ENCODE results near the gene CRMP1. TPM values are rescaled to one million over a fixed set of nuclear protein-coding genes. Genes with fewer than 3 reads are reported as not detected.

The CRMP1 gene
- total RNA-seq, 1 donor from 2014 or later, result 0.49 TPM

DNA sequence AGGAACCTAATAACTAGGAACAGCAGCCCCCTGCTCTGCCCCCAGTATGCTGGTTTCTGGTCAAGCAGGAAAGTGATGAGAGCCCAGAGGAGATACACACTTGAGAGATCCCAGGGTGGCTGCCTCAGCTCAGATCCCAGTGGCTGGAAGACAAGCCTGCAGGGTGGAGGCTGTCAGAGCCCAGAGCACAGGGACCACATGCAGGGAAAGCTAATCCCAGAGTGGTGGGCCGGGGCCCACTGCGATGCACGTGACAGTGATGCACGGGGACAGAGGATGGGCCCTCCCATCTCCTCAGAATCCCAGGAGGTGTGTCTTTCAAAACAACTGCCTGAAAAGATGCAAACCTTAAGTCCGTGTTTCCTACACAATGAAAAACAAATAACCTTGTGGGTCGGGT lies 29.1 kb upstream of the CRMP1 start:
- DNase-seq (ENCODE audit: low spot score) (no peak), ATAC-seq (no peak)
- intact Hi-C loops (cut with DNase I), result no loop called here

DNA sequence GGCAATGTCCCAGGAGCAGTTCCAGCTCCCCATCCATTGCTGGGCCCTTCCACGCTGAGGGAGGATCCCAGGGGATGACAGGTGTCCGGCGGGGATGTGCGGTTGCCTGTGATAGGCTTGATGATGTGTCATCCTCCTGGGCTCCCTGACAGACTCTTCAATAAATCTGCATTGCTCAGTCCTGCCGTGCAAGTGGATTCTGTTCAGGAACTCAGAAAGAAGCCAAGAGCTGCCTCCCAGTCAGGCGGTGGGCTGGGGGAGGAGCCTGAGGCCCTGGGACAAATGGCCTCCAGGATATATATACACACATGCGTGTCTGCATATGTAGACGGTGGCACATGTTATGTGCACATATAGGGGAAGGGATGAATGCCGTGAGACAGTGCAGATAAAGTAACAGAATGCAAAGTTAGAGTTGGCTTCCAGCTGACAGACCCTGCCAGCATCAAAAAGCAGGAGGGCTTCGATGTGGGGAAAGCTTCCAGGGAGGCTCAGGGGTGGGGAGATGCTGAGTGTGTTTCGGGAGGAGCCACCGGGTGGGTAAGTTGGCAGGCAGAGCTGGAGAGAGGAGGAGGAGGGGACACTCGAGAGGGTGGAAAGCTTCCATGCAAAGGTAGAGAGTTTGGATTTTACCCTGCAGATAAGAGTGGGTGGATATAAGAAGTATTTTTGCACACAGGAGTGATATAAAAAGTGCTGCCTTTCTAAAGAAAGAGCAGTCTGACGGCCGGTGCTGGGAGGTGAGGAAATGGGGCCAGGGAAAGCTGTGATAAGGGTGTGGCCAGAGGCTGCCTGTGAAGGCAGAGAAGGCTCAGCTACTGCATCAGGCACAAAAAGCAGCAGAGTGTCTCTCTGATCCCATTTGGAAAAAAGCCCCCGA lies 28.5 kb upstream of the CRMP1 start:
- intact Hi-C loops (cut with DNase I), result no loop called here
- ATAC-seq (no peak), DNase-seq (ENCODE audit: low spot score) (no peak)

DNA sequence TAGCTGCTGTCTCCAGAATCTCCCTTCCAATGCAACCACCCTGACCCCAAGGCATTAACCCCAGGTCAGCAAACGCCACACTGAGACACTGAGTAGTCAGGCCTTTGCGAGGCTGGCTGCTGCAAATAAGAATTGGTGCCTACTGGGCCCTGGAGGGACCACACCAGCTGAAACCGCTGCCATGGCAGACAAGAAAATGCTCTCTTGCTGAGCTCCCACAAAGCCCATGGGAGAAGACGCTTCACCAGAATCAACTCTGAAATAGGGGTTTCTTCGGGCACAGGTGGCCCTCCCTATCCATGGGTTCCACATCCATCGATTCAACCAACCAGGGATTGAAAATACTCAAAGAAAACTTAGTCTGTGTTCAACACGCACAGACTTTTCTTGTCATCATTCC lies 26.7 kb upstream of the CRMP1 start:
- intact Hi-C loops (cut with DNase I), result no loop called here
- no peak for ATAC-seq
- DNase-seq (ENCODE audit: low spot score), result no peak

DNA sequence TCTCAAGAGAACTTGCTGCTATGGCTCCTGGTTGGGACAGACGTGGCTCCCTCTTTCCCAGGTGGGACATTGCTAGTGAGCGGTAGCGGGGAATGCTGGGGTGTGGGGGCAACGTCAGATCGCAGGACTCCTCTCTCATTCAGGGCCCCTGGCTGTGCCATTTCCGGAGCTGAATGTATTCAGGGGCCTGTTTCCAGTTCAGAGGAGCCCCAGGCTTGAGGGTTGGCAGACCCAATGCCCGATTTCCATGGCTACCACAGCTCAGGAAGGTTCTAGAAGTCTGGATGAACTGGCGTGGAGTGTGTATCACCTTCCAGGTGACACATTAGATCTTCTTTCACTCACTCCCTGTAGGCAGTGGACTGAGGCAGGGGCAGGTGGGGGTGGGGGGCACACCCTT lies 26.2 kb upstream of the CRMP1 start:
- intact Hi-C loops (cut with DNase I), result no loop called here
- DNase-seq (ENCODE audit: low spot score), result no peak
- ATAC-seq, result no peak

DNA sequence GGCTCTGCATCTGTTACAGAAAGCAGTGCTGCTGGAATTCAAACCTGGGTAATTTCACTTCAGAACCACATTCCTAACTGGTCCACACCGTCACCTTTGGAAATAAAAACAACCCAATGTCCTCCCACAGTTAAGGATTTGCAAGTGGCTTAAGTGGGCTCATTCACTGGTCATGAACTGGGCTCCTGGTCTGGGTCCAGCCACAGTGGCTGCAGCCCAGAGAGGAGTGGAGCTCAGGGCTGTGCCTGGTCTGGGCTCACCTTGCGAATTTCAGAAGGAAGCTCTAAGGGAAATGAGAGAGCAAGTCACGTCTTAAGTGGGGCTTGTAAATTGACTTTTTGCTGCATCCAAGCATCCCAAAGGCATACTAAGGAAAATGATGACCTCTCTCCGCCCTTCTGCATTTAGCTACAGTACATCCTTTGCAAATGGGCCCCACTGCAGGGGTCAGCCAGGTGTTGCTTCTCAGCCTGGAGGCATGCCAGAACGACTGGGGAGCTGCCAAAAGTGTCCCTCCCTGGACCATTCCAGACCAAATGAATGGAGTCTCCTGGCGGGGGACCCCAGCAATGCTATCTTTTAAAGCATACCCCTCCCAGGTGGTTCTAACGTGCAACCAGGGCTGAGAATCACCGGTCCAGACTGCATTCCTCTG lies 25.6 kb upstream of the CRMP1 start:
- intact Hi-C loops (cut with DNase I), result no loop called here
- ATAC-seq (no peak), DNase-seq (ENCODE audit: low spot score) (no peak)

DNA sequence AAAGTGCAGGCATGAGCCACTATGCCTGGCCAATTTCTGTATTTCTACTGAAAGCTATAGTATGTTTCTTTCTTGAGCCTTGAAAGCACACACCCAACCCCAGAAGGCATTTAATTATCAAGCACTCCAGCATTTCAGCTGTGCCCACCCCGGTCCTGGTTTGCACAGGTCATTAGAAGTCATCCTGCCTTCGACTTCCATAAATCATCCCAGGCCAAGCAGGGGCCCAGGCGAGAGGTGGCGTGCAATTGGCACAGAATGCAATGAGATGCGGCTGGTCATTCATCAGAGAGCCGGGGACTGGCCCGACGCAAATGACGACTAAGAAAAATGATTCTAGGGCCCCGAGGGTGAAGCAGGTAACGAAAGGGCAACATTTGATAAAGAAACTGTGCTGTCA lies 24.8 kb upstream of the CRMP1 start:
- intact Hi-C loops (cut with DNase I), result no loop called here
- no peak for ATAC-seq
- no peak for DNase-seq (ENCODE audit: low spot score)

DNA sequence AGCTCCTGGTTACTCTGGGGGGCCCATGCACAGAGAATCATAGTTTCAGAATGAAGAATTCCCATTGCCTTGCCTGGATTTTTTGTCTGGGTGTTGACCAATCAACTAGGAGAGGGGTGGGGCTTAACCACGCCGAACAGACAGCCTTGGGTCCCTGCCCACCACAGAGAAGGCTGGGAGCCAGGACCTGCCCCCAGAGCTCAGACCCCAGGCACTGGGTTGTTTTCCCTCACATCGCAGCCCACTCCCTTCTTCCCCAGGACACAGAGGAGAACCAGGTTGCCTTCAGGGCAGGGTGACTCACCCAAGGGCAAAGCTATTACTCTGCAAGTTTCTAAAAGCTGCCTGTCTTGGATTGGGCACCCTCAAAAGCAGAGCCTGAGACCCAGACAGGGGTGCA lies 23.3 kb upstream of the CRMP1 start:
- no peak for ATAC-seq
- DNase-seq (ENCODE audit: low spot score), result no peak
- intact Hi-C loops (cut with DNase I), result no loop called here

DNA sequence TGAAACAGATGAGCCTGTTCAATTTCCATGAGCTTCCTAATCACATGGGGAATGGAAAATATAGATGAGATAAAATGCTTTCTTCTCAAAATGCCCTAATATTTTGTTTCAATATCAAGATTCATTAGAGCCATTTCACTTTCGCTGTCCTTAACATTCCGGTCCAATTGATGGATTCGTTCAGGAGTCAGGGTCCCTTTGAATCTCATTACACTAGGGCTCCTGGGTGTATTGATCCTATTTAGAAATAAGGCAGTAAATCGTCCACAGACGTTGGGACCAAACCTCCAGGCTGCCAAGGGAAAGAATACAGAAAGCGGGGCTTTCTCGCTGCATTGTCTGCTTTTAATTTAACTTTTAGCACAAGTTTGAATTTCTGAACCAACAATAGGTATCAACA lies 20.6 kb upstream of the CRMP1 start:
- no peak for ATAC-seq
- intact Hi-C loops (cut with DNase I), result no loop called here
- DNase-seq (ENCODE audit: low spot score), result no peak

DNA sequence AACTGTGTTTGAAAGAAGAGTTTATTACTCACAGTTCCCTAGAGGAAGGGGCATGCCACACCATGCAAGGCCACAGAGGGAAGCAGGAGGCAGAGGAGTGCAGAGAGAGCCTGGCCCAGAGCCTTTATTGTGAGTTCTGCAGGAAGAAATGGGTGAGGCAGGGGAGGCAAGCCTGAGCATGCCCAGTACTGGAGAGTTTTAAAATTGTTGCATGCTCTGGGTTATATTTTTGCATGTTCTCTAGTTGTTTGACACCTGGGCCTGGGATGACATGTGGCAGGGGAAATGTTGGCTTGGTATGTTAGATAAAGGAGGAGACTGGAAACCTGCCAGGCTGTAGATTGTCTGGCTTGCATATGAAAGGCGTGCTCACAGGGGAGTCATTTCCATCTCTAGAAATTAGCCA lies 19.7 kb upstream of the CRMP1 start:
- ATAC-seq, result no peak
- DNase-seq (ENCODE audit: low spot score), result no peak

DNA sequence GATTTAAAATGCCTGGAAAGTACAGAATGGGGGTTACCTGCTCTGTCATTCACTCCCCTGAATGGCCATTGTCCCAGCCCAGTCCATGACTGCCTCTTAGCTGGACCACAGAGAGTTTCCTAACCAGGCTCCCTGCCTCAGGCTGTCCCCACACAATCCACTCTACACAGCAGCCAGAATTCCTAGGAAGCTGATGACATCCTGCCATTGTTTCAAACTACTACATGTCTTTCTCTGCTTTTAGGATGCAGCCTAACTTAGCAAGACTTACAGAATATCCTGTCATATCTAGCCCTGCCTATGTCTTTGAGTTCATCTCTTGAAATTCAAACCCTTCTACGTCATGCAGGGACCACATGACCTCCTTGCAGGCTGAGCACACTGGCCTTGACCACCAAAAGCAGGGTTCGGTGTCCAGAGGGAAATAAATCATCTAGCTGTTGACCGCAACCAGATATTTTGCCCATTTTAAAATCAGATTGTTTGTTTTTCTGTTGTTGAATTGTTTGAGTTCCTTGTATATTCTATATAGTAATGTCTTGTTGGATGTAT lies 16.1 kb upstream of the CRMP1 start:
- intact Hi-C loops (cut with DNase I), result no loop called here
- ATAC-seq (no peak), DNase-seq (ENCODE audit: low spot score) (no peak)

More for the DNA sequence above, 19.7 kb upstream of the CRMP1 start:
- intact Hi-C loops (cut with DNase I), result no loop called here

DNA sequence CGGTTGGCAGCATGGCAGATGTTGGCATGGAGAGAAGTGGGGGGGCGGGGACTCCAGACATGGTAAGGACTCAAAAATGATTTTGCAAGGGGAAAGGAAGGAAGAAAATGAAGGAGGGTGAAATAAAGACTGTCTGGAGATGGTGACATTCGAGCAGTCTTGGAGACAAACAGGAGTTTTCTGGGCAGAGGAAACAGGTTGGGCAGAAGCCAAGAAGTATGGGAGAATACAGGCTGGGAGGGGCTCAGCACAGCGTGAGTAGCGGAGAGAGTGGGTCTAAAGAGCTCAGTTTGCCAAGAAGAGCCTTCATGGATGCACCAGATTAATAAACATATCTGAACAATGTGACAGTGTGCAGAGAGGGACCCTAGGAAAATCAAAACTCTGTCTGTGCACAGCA lies 13.3 kb upstream of the CRMP1 start:
- intact Hi-C loops (cut with DNase I), result no loop called here
- no peak for ATAC-seq
- DNase-seq (ENCODE audit: low spot score), result no peak

DNA sequence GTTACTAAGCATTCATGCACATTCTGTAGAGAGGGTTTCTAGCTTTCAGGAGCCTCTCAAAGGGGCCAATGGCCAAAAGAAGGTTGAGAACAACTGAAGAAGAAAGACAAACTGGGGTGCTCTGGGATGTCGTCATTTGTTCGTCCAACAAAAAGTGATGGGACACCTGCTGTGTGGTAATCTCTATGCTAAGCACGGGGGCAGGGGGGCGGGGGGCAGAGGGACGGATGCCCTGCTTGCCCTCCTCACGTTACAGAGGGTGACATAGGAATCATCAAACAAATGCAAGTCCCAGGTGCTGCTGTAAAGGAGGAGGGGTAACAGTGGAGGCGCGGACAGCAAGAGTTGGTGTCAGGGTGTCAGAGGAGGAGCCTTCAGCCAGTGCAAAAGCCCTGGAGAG lies 12.8 kb upstream of the CRMP1 start:
- intact Hi-C loops (cut with DNase I), result no loop called here
- DNase-seq (ENCODE audit: low spot score) (no peak), ATAC-seq (no peak)

DNA sequence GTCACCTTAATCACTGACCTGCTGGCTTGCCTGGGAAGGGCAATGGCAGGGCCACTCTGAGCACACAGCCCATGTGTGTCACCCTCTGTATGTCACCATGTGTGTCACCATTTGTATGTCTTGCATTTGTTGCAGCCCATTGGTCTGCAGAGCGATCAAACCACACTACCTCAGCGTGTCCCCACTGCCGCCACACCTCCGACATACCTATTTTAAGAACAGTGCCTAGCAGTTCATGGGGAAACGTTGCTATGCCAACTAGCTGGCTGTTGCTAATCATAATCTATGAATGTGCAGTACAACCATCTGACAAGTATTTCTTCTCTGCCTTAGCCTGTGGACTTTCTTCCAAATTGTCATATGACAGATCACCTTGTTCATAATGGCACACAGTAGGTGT lies 8.0 kb upstream of the CRMP1 start:
- DNase-seq (ENCODE audit: low spot score) (no peak), ATAC-seq (no peak)
- intact Hi-C loops (cut with DNase I), result no loop called here

DNA sequence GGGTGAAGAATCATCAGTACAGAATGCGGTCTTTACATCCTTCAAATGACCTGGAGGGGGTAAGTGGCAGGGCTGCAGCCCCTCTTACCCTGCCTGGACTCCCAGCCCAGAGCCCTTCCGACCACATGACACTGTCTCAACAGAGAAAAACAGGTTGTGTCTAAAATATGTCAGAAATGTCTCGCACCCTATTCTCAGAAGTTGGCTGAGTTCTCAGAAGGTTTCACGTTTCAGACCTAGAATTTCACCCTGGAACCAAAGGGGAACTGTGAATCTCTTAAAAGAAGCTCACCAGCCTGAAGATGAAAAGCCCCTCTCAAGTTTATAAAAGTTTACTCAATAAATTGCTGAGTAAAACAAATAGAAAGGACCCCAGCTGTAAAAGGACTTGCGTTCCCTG lies 7.0 kb upstream of the CRMP1 start:
- DNase-seq (ENCODE audit: low spot score) (no peak), ATAC-seq (no peak)
- intact Hi-C loops (cut with DNase I), result no loop called here

DNA sequence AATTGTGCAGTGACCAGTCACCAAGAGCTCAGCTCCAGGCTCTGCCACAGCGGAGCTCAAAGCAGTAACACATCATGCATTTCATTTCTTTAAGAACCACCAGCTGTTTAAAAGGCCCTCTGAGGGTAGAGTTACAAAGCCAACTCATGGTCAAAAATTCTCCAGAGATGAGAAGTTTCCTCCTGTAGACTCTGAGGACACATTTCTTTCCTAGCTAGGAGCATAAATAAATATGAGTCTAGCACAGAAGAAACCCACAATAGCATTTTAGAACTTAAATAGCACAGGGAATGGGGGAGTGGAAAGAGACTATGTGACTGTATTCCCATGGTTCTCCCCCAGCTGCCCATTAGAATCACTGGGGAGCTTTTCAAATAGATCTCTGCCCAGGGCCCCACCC lies 6.5 kb upstream of the CRMP1 start:
- intact Hi-C loops (cut with DNase I), result no loop called here
- DNase-seq (ENCODE audit: low spot score) (no peak), ATAC-seq (no peak)

DNA sequence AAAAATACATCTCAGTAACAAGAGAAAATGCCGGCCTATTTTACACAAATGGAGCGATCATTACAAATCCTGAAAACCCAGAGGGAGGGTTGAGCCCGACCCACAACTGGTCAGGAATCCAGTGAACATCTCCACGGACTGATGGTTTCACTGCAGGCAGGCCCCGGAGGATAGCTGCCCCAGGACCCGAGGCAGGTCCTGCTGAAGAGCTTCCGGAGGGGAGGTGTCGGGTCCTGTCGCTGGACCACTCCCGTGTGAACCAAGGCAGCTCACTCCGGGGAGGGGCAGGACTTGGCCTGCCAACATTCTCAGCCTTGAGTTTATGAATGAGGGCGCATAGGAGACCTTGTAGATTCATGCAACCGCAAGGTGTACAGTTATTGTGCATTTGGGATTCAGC lies 4.8 kb upstream of the CRMP1 start:
- intact Hi-C loops (cut with DNase I), result no loop called here
- no peak for ATAC-seq
- DNase-seq (ENCODE audit: low spot score), result no peak

DNA sequence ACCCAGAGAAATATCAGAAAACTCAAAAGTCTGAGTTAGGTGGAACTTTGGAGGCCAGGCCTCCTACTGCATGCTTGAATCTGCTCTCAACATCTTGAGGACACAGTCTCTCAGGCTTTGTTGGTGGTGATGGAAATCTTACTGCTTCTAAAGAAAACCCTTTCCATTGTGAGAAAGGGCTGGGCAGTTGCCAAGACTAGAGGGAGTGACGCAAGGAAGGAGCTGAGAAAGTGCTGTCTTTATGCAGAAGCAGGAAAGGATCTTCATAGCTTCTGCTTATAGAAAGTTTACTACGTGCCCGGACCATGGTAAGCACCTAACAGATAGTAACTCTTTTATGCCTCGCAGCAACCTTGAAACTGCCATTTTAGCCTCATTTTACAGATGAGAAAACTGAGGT lies 2.4 kb upstream of the CRMP1 start:
- DNase-seq (ENCODE audit: low spot score) (no peak), ATAC-seq (no peak)
- intact Hi-C loops (cut with DNase I), result no loop called here

DNA sequence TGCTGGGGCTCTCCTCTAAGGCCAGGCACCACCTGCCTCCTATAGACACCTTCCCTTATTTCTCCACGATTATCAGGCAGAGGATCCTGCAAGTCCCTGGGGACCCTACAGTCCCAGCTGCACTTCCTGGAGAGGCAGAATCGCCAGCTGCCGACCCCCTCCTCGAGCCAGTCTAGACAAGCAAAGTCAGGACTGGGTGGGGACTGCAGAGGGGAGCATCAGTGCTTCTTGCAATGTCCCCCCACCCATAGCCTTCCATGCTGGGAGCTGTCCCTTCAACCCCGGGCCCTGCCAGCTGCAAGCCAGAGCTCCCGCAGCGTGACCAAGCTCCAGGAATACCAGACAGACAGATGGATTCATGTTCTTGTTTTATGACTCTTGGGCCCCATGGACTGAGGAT lies 1.4 kb upstream of the CRMP1 start:
- DNase-seq (ENCODE audit: low spot score) (no peak), ATAC-seq (no peak)
- intact Hi-C loops (cut with DNase I), result no loop called here

DNA sequence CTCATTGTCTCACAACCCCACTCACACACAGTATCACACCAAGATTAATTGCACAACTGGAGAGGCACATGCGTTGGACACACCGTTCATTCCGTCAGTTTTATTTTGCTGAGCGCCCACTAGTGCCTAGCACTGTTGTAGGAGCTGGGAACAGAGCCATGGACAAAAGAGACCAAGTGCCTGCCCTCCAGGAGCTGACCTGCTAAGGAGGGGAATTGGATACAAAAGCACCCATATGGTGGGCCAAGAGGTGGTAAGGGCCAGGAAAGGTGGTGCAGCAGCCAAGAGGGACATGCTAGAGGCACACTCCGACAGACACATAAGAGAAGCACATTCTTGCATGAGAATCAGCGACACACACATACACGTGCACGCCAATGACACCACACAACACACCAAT lies 705 bp upstream of the CRMP1 start:
- no peak for ATAC-seq
- intact Hi-C loops (cut with DNase I), result no loop called here

DNA sequence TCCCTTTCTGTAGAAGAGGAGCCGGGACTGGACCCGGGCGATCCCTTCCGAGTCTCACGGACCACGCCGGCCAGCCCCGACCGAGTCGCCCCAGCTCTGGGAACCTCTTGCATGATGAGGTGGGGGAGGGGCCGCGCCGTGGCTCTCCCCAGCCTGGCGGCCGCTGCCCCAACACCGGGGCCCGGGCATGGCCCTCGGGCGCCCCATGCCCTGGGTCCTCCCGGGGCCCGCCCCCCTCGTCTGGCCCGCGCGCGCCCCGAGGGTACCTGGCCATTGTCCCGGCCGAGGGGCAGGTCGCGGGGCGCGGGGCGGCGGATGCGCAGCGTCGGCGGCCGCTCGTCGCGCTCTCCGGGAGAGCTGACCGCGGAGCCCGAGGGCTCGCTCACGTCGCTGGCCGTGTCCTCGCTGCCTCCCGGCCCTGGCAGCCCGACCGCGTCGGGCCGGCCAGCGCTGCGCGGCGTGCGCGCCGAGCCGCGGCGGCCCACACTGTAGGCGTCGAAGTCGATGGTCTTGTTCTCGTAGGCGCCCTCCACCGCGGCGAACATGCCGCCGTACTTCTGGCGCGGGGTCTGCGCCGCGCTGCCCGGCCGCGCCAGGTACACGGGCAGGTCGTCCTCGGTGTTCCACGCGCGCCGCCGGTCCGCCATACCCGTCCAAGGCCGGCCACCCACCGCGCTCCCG lies 423 bp downstream of the CRMP1 start:
- DNase-seq (ENCODE audit: low spot score), result no peak
- no peak for ATAC-seq
- intact Hi-C loops (cut with DNase I), result no loop called here

More for the DNA sequence above, 705 bp upstream of the CRMP1 start:
- DNase-seq (ENCODE audit: low spot score), result no peak
